Measurements from ENCODE around the gene MOSMO. TPM values are rescaled to one million over a fixed set of nuclear protein-coding genes. Genes with fewer than 3 reads are reported as not detected.

The MOSMO gene
- total RNA-seq, 1 experiment from 2014 or later: 24.2 TPM

GRCh38 chr16:22070361-22071330 lies 62.7 kb downstream of the MOSMO start:
- intact Hi-C loops (cut with micrococcal nuclease; ENCODE audit: unreplicated experiment): no loop called here
- Histone ChIP-seq H3K4me2 (no peak overlapping the region), H3F3A (ENCODE audit: insufficient read depth, low read depth) (peaks cover 6% of the 10 kb centered on the region; the same call in 1 of the 2 replicates), H3K9me2 (ENCODE audit: insufficient read depth) (no peaks in the 10 kb centered on the region), H3K4me3 (no peak overlapping the region), H2AFZ (no peak overlapping the region), H3K36me3 (ENCODE audit: low read depth) (peaks cover 22% of the 10 kb centered on the region; the same call in 1 of the 2 replicates), H3K9me3 (ENCODE audit: insufficient read depth, low read depth) (peaks cover 12% of the 10 kb centered on the region), H3K27ac (no peak overlapping the region), H3K4me1 (replicated peaks; ENCODE audit: insufficient read depth) (no peaks in the 10 kb centered on the region), H3K79me2 (ENCODE audit: low read depth) (peaks cover 5% of the 10 kb centered on the region; the same call in 1 of the 2 replicates), H4K20me1 (ENCODE audit: insufficient read depth) (peaks cover 7% of the 10 kb centered on the region), H3K27me3 (ENCODE audit: insufficient read depth, low read depth) (no peaks in the 10 kb centered on the region)
- CTCF ChIA-PET: no interaction called here
- POLR2A ChIA-PET (ENCODE audit: unreplicated experiment): no interaction called here
- no TSS peak for BruUV-seq (replicated peaks)
- no peak for DNase-seq
- TF ChIP-seq CTCF (conservative IDR thresholded peaks at IDR 0.05) (no peak), EZH2 (IDR thresholded peaks at IDR 0.05; ENCODE audit: low read depth) (no peak)

GRCh38 chr16:22071331-22071910 lies 63.5 kb downstream of the MOSMO start:
- Histone ChIP-seq H3K36me3 (ENCODE audit: low read depth) (peaks cover 15% of the 10 kb centered on the region; the same call in 1 of the 2 replicates), H3K4me2 (no peak overlapping the region), H3K9me2 (ENCODE audit: insufficient read depth) (no peaks in the 10 kb centered on the region), H3K79me2 (ENCODE audit: low read depth) (peaks cover 5% of the 10 kb centered on the region; the same call in 1 of the 2 replicates), H3K27me3 (ENCODE audit: insufficient read depth, low read depth) (no peaks in the 10 kb centered on the region), H3K27ac (no peak overlapping the region), H3K4me1 (replicated peaks; ENCODE audit: insufficient read depth) (no peaks in the 10 kb centered on the region), H3K9me3 (ENCODE audit: insufficient read depth, low read depth) (peaks cover 12% of the 10 kb centered on the region), H3K4me3 (no peak overlapping the region), H2AFZ (no peak overlapping the region), H4K20me1 (ENCODE audit: insufficient read depth) (peaks cover 7% of the 10 kb centered on the region), H3F3A (ENCODE audit: insufficient read depth, low read depth) (peaks cover 6% of the 10 kb centered on the region; the same call in 1 of the 2 replicates)
- ChIA-PET POLR2A (ENCODE audit: unreplicated experiment) (no interaction called here), CTCF (interaction anchor here (0.6 kb wide), 1 partner anchor 13 kb away, joined by 7 read pairs; no protein-coding TSS in a partner anchor)
- no peak for TF ChIP-seq CTCF (conservative IDR thresholded peaks at IDR 0.05)
- no peak for TF ChIP-seq EZH2 (IDR thresholded peaks at IDR 0.05; ENCODE audit: low read depth)
- BruUV-seq (replicated peaks): no TSS peak
- intact Hi-C loops (cut with micrococcal nuclease; ENCODE audit: unreplicated experiment): no loop called here
- no peak for DNase-seq

- Histone ChIP-seq H3K36me3 (ENCODE audit: low read depth) (no peaks in the 10 kb centered on the region), H3K4me3 (no peak overlapping the region), H3K9me2 (ENCODE audit: insufficient read depth) (no peaks in the 10 kb centered on the region), H3K79me2 (ENCODE audit: low read depth) (peaks cover 5% of the 10 kb centered on the region; the same call in 1 of the 2 replicates), H3K9me3 (ENCODE audit: insufficient read depth, low read depth) (no peaks in the 10 kb centered on the region), H3K27ac (no peak overlapping the region), H4K20me1 (ENCODE audit: insufficient read depth) (peaks cover 12% of the 10 kb centered on the region), H3K27me3 (ENCODE audit: insufficient read depth, low read depth) (no peaks in the 10 kb centered on the region), H3K4me1 (replicated peaks; ENCODE audit: insufficient read depth) (no peaks in the 10 kb centered on the region), H2AFZ (no peak overlapping the region), H3K4me2 (no peak overlapping the region), H3F3A (ENCODE audit: insufficient read depth, low read depth) (peaks cover 6% of the 10 kb centered on the region; the same call in 1 of the 2 replicates)
- ChIA-PET POLR2A (ENCODE audit: unreplicated experiment) (interaction anchor here (0.6 kb wide), 1 partner anchor 72 kb away, joined by 3 read pairs; no protein-coding TSS in a partner anchor), CTCF (interaction anchor here (0.7 to 1.1 kb wide), 2 partner anchors 115 to 432 kb away, joined by 4 read pairs; no protein-coding TSS in a partner anchor)
- no peak for TF ChIP-seq EZH2 (IDR thresholded peaks at IDR 0.05; ENCODE audit: low read depth)
- TF ChIP-seq CTCF (conservative IDR thresholded peaks at IDR 0.05): no peak
- intact Hi-C loops (cut with micrococcal nuclease; ENCODE audit: unreplicated experiment): no loop called here
- DNase-seq: no peak
- no TSS peak for BruUV-seq (replicated peaks)
Measured at GRCh38 chr16:22073350-22073749, 65.4 kb downstream of the MOSMO start.

All from PC-9 (cell line).